ENCODE data around the gene HAPSTR1. TPM values are rescaled to one million over a fixed set of nuclear protein-coding genes. Genes with fewer than 3 reads are reported as not detected.

Gene HAPSTR1
- total and polyA plus RNA-seq, 2 donors (not counting 3 experiments of a cell fraction or from before 2014, with no cell fraction given), result 15.7 to 63.7 TPM

DNA sequence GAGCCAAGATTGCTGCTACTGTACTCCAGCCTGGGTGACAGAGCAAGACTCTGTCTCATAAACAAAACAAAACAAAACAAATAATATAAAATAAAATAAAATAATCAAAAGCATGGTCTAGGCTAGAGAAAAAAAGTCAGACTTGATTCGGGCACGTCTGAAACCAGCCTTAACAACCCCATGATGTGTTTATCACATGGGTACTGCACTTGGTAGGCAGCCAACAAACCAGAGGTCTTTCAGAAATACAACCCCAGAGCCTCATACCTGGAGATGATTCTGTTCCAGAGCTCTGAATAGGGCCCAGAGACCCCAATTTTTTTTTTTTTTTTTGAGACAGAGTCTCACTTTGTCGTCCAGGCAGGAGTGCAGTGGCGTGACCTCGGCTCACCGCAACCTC is 9.6 kb upstream of the HAPSTR1 start:
- no peak overlapping the region for H3K4me3 ChIP-seq (replicated peaks in 1 of 3; ENCODE audit: insufficient read depth in 1 of 3, low read depth in 1 of 3, low read length in 3 of 3)
- POLR2A ChIA-PET, result no interaction called here
- H3K9ac ChIP-seq (replicated peaks; ENCODE audit: extremely low read depth, insufficient read depth, low read length), result no peak overlapping the region
- CTCF ChIA-PET, result no interaction called here
- BruUV-seq (replicated peaks), result no TSS peak
- no peak overlapping the region for H3K4me2 ChIP-seq (ENCODE audit: insufficient read depth, low read length)
- dilution Hi-C loops (cut with MboI; ENCODE audit: extremely low pct_ligation_motif_present, low sequenced_read_pairs), result no loop called here
- no peaks in the 10 kb centered on the region for H3K36me3 ChIP-seq (ENCODE audit: control insufficient read depth in 2 of 2, extremely low read depth in 1 of 2, insufficient read depth in 2 of 2, low read length in 2 of 2)
- H4K20me1 ChIP-seq (replicated peaks; ENCODE audit: control insufficient read depth, extremely low read depth, insufficient read depth, low read length), result no peaks in the 10 kb centered on the region
- no peaks in the 10 kb centered on the region for H3K79me2 ChIP-seq (ENCODE audit: control insufficient read depth, insufficient read depth, low read length)
- no peaks in the 10 kb centered on the region for H3K9me1 ChIP-seq (replicated peaks; ENCODE audit: control insufficient read depth, extremely low read depth, insufficient read depth, low read length)
- intact Hi-C loops (cut with micrococcal nuclease), result no loop called here
- no peaks in the 10 kb centered on the region for H3K9me3 ChIP-seq (replicated peaks; ENCODE audit: control insufficient read depth, insufficient read depth, low read length)
- no peak for DNase-seq (ENCODE audit: low read depth, low spot score)
- H3K4me1 ChIP-seq (ENCODE audit: control insufficient read depth, extremely low read depth, insufficient read depth, low read length), result peaks cover 5% of the 10 kb centered on the region
- no peak for FAIRE-seq
- no peak overlapping the region for H3K27ac ChIP-seq (ENCODE audit: insufficient read depth, low read depth, low read length)
- H2AFZ ChIP-seq (ENCODE audit: low read depth, low read length), result no peak overlapping the region
- TF ChIP-seq CTCF (IDR thresholded peaks at IDR 0.05; ENCODE audit: extremely low read depth in 1 of 2, insufficient read depth in 1 of 2, low read depth in 1 of 2, low read length in 2 of 2), result no peak
- no peak for TF ChIP-seq POLR2A (IDR thresholded peaks at IDR 0.05; ENCODE audit: low read depth, low read length)
- TF ChIP-seq EZH2 (IDR thresholded peaks at IDR 0.05; ENCODE audit: borderline replicate concordance, low read depth, low read length, severe bottlenecking), result no peak
- no peak for TF ChIP-seq FOS (IDR thresholded peaks at IDR 0.05; ENCODE audit: borderline replicate concordance, insufficient read depth, low read length)
- no peak for TF ChIP-seq MAX (IDR thresholded peaks at IDR 0.05; ENCODE audit: insufficient read depth, insufficient read length)
- no peak for TF ChIP-seq MYC (IDR thresholded peaks at IDR 0.05; ENCODE audit: low read depth, low read length)
- no peak for TF ChIP-seq JUN (IDR thresholded peaks at IDR 0.05; ENCODE audit: borderline replicate concordance, insufficient read depth, insufficient read length, low read depth)
- TF ChIP-seq POLR2AphosphoS5 (IDR thresholded peaks at IDR 0.05; ENCODE audit: insufficient read depth, low read depth, low read length), result no peak
- TF ChIP-seq GATA2 (IDR thresholded peaks at IDR 0.05; ENCODE audit: insufficient read depth, insufficient read length, low read depth, low read length), result no peak
- H3K27me3 ChIP-seq (ENCODE audit: control insufficient read depth in 2 of 2, insufficient read depth in 2 of 2, low read length in 2 of 2), result no peaks in the 10 kb centered on the region
